Occipital lobe (tissue), 2 donors: ENCODE measurements around the gene SIGLEC15. TPM values are rescaled to one million over a fixed set of nuclear protein-coding genes. Genes with fewer than 3 reads are reported as not detected.
"Not testable (repeated sequence)": the region's sequence is repeated elsewhere in the genome, so short reads cannot be mapped to it uniquely, and the experiment has no call there.

Experiments used
- DNase-seq: peaks from one replicate; lab custom pipeline; 2025; lab: John Stamatoyannopoulos, UW
- total RNA-seq: library from RNA; depleted of rRNA; stranded (reverse); fragments of >200 nt; gene quantifications from one replicate; pipeline ENCODE4 v1.2.3, GENCODE V29; 2014

SIGLEC15 gene
- total RNA-seq, 1 donor from 2014 or later = not detected

DNA sequence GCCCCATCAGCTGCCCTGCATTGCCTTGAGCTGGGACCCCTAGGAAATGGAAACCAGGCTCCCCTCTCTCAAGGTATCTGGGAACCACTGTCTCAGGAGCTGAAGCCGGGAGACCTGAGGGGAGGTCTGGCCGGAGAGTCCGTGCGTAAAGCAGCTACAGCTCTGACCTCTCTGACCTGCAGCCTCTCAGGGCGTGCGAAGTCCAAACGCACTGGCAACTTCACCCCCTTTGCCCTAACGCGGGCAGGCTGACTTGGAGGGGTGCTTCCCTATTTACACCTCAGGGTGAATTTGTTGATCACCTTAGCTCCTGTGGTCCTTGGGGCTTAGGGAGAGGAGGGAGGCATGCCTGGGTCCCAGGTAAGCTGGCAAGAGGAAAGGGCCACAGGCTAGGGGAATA, 17.5 kb downstream of the SIGLEC15 start:
- DNase-seq = no peak

DNA sequence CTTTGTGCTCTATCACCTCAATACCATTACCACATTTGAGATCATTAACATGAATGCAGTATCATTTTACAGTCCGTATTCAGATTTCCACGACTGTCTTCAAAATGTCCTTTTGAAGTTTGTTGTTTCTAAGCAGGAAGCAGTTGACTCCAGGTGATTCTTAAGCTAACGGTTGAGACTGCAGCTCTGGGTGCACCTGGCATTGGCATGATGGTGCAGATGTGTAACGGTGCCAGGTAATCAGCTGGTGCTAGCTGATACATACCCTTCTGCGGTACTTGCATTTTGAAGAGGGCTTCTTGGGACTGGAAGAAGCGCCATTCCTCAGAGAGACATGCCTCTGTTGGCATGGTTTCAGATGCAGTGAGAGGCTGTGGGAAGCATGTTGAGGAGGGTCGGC, 19.5 kb downstream of the SIGLEC15 start:
- no peak for DNase-seq

DNA sequence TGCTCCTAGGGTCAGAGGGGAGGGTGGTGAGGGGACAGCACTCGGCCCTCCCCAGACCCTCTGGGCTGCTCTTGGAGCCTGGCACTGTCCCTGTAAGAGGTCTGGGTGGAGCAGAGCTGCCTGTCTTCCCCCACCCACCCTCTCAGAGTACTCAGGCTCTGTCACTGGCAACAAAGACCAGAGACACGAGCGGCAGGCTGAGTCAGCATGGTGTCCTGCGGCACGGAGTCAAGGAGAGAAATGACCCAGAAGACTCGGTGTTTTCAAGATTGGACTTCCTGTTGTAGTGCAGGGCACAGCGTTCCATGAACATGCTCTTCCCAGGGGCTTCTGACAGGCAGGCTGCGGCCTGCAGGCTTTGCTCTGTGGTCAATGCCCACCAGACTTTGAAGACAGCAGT, 19.9 kb downstream of the SIGLEC15 start:
- DNase-seq = no peak

DNA sequence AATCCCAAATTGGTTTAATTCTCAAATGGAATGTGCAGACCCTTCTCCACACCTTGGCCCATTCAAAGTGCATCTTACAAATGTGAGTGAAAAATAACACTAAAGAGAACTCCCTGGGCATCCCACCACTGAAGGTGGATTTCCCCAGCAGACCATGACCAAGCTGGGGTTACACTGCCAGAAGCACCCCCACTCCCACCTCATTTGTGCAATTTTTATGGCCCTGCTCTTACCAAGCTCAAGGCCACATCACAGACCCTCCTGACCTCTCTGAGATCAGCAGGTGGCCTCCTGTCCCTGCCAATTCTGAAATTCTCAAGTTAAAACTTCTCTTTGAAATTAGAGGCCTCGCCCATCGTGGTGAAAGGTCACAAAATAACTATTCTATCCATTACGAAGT, 21.6 kb downstream of the SIGLEC15 start:
- no peak for DNase-seq

DNA sequence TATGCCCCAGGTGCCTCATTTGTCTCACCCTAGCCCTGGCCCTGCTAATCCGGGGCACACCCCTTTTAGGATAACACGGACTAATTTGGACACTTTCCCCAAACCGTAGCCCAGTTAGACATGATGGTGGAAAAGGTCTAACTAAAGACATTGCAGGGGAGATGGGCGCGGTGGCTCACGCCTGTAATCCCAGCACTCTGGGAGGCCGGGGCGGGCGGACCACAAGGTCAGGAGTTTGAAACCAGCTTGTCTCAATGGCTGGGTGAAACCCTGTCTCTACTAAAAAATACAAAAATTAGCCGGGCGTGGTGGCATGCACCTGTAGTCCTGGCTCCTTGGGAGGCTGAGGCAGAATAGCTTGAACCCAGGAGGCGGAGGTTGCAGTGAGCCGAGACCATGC, 23.2 kb downstream of the SIGLEC15 start:
- not testable (repeated sequence) for DNase-seq

DNA sequence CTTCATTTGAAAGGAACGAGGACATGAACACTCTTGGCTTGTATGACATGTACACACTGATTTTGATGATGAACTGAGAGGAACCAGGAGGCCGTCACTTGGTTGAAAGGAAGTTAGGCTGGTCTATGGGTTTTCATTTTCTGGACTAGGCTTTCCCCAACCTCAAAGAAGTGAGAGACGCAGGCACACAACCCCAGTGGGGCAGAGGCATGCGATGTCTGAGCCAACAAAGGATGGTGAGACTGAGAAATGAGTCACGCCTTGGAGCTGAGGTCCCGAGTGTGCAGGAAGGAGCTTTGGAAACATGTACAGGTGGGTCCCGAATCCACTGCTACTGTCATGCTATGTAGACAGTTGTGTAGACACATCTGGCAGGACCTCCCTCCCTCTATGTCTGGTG, 24.1 kb downstream of the SIGLEC15 start:
- DNase-seq = no peak

DNA sequence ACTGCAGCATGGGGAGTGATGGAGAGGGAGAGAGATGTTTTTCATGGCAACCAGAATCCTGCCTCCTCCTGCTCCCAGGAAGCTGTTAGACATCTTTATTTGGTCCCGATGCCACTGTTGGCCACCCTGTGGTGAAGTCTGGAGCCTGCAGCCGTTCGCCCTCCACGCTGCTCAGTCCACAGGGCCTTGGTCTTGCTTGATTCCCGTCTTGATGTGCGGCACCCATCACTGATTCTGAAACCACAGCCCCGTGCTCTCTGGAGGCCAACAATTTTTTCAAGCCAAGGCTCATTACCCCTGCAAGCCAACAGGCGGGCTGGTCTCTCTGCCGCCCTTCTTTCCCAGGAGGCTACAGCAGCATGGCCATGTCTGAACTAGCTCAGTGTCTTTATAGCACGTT, 24.5 kb downstream of the SIGLEC15 start:
- no peak for DNase-seq

DNA sequence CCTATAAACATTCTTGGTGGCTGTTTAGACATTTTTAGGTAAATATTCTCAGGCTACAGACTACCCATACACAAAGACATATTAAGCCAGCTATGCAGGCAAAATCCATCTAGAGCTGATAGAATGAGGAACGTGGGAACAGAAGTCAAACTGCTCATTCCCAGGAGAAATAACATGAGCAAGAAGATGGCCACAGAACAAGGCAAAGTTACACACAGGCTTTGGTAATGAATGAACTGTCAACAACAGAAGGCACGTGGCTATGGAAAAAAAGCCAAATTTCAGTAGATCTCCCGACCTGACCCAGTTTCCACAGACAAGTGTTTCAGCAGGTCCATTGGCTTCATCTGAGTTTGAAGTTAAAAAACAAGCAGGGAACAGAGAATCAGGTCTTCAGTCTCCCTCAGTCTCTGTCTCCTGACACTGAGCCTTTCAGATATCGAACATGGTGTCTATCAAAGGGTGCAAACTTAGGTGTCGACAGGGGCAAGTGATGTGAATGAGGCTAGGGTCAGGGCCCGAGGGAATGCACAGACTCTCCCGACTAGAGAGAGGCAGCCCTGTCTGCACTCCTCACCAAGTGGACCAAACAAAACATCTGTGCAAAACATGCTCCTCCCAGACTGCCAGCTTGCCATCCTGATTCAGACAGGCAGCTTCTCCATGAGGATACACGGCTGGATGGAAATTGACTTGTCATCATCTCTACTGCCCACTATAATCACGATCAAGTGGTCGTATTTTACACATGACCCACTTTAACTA, 25.9 kb downstream of the SIGLEC15 start:
- no peak for DNase-seq

DNA sequence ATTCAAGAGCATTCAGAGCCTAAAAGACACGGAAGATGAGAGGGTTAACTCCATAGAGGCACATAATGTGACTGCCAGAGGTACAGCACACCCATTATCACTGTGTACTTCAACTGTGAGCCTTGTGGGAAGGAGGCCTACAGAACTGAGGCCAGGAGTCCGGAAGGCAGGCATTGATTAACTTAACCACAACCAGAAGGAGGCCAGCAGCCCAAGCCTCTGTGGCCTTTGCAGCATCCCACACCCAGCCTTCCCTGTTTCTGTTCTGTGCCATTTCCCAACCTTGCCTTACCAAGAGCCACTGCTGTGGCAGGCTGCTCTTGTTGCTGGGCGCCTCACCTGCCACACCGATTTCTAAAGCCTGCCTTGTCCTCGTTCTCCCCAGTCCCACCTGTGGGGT, 27.2 kb downstream of the SIGLEC15 start:
- DNase-seq = no peak

DNA sequence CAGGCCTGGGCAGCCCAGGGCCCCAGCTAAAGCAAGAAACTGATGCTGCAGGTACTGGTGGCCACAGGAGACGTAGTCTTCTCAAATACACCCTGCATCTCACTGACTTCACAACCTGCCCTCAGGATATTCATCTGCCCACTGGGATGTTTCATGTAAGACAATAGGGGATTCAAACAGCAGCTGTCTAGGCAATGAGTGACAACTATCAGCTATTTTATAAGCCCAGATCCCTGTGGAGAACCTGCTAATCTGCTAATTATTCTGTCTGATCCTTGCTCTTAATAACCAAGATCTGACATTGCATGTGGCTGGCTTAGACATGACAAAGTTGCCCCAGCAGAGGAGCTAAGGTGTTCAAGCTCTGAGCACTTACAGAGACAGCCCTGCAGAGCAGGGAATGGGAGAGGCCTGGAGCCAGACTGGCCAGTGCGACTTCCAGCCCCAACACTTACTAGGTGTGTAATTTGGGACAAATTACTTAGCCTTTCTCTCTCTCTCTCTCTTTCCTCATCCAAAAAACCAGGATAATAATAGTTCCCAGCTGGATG, 28.6 kb downstream of the SIGLEC15 start:
- DNase-seq = no peak

DNA sequence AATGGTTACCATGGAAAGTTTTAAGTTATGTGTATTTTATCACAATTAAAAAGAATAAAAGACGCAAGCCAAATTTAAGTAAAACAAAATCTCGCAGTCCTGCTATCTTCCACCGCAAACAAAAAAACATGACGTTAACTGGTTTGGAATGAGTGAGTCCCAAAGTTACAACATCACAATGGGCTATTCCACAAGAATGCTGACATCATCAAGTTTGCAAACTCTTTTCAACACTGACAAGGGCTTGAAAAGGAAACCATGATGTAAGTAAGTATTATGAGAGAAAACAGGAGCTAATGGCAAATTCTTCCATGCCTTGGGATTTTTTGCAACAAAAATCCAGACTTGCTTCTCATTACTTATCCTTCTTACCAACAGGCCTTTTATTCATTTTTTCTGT, 31.1 kb downstream of the SIGLEC15 start:
- no peak for DNase-seq

DNA sequence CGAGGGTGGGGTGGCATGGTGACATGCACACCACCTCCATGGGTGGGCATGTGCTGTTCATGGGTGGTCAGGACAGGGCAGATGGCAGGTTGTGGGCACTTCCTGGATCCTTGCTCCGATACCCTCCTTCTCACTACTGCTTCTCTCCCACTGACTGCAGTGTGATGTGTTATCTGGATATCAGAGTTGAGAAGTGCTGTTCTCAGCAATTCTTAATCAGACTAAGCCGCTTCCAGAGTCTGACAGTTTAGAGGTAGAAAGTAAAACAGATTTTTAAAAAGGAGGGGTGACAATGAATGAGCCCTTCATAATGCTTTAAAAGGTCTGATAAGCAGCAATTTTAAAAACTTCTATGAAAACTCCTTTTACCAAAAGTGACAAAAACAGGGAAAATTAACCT, 33.9 kb downstream of the SIGLEC15 start:
- DNase-seq = no peak

DNA sequence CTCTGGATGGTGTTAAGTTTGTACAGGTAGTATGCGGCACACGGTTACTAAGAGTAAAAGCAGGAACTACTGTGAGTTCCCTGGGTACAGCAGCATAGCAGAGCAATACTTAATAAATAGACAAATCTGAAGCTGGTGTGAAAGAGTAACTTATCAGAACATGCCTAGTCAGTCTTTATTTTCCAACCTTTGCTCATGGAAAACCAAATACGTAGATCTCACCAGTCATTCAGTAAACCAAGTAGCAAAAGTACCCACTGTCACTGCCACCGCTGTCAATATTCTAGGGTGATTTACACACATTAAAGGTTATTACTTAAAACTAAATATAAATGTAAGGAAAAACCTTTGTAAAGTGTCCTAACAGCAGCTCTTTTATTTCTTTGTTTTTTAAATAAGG, 35.0 kb downstream of the SIGLEC15 start:
- DNase-seq = no peak

DNA sequence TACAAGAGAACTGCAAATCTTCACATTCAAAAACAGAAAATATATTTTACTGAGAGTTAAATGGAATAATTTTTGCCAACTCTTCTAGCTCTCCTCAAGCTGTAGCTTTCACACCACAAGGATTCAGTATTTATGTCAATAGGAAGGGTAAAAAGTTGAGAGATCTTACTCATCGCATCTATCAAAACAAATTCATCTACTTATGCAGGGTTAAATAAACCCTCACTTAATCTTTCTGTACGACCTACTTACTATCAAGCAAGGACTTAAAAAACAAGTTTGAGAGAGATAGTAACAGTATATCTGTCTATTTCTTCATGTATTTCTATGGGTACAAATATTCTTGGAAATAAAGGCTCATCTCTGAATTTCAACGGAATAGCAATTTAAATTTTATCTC, 35.5 kb downstream of the SIGLEC15 start:
- DNase-seq = no peak

DNA sequence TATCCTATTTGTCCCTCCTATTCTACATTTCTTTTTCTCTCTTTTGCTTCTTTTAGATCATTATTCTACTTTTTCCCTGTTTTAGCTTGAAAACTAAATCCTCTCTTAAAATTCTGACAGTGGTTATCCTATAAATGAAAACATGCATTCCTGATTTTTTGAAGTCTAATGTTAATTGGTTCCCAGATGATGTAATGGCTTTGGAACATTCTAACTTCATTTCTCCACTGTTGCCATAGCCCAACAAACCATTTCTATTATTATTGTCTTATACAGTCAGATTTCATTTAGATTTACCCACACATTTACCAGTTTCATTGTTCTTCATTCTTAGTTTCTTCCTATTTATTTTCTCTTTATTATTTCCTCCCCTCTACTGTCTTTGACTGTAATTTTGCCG, 36.5 kb downstream of the SIGLEC15 start:
- no peak for DNase-seq

DNA sequence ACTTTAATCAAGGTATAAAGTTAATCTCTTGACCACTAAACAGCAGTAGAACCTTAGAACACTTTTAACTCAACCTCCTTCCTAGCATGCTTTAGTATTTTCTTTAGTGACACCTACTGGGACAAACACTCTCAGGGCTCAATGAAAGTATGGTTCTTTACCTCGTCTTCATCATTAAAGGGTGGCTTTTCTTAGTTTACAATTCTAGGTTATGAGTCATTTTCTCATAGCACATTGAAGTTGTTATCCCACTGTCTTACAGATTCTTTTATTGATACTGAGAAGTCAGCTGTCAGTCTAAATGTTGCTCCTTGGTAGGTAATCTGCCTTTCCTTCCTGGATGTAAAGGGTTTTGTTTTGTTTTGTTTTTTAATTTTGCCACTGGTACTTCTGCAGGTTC, 38.0 kb downstream of the SIGLEC15 start:
- no peak for DNase-seq

DNA sequence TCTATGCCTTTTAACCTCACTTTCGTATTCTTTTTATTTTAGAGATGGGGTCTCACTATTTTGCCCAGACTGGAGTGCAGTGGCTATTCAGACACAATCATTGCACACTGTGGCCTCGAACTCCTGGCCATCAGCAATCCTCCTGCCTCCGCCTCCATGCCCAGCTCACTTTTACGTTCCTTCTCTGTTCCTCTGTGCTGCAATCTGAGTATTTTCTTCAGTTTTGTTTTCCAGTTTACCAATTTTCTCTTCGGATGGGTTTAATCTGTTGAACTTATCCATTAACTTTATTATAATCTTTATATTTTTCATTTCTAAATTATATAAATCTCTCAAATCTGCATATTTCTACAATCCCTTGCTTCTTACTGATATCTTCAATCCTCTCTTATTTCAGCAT, 38.6 kb downstream of the SIGLEC15 start:
- no peak for DNase-seq

DNA sequence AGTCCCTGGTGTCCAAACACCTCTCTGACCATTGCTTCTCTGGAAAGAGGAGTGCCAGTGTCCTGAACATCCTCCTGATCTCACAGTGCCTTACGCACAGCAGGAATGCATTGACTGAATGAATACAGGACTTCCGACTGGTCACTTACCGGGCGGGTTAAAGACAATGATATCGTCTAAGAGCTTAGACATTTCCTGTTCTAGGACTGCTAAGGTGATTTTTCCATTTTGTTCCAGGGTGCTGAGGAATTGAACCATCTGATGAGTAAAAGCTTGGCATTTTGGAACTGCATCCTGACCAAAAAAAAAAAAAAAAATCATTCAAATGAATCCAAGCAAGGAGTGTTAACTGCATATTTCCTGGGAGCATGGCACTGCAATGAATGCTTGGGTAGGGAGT, 40.0 kb downstream of the SIGLEC15 start:
- no peak for DNase-seq

DNA sequence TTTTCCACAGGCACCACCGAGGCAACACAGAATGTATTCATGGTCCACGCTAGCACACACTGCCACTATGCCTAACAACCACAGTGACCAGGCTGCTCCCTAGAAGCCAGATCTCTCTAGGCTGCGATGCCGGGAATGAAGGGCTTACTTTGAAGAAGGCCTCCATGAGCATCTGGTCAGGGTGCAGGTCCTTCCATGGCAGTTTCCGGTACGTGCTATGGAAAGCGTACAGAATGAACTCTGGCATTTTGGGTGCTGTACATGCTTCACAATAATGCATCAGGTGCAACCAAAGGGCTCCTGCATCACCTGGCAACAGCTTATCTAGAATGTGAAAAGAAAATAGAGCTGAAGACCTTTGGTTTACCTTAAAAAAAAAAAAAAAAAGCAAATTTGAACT, 44.9 kb downstream of the SIGLEC15 start:
- DNase-seq = no peak

DNA sequence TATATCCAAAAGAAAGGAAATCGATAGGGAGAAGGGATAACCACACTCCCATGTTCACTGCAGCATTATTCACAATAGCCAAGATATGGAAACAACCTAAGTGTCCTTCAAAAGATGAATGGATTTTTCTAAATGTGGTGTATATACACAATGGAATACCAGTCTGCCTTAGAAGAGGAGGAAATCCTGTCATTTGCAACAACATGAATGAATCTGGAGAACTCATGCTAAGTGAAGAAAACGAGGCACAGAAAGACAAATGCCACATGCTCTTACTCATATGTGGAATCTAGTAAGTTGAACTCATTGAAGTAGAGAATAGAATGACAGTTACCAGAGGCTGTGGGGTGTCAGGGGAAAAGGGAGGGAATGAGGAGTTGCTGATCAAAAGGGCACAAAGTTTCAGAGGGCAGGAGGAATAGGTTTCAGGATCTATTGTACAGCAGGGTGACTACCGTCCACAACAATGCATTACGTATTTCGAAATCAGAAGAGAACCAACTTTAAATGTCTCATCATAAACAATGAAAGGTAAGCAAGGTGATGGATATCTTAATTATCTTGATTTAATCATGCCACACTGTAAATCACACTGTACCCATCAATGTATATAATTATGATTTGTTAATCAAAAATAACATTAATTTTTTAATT, 46.1 kb downstream of the SIGLEC15 start:
- no peak for DNase-seq

DNA sequence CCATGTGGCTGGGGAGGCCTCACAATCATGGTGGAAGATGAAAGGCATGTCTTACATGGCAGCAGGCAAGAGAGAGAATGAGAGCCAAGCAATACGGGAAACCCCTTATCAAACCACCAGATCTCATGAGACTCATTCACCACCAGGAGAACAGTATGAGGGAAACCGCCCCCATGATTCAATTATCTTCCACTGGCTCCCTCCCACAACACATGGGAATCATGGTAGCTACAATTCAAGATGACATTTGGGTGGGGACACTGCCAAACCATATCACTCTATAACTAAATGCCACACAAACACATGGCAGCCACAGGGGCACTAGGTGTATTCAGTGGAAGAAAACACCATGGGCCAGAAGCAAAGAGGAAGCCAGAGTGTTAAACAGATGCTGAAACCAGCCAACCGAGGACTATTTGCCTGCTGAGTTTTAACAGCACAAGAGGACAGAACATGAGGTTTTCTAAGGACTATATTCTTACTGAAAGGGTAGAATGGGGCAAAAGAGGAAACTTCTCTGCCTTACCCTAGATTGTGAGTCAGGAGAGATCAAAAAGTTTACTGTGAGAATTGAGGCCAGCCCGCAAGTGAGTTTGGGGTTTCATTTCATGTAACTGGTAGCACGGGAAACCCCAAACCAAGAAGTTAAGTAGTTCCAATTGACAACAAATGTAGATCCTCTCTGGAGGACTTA, 49.2 kb downstream of the SIGLEC15 start:
- DNase-seq = no peak

DNA sequence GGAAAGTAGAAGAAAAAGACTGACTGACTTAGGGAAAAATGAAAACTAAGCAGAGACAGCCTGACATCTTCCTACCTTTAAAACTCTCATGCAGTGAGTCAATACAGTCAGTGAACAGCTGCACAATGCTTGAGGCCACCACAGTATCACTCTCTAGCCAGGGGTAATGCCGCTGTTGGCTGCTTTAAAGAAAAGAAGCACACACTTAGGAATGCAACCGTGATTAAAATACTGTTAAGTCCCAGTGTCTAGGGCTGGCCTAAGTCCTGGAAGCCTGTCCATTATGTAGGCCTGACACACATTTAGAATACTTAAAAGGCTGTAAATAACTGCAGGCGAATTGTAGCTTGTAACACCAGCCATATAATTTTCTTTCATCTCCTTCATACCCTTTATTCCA, 50.7 kb downstream of the SIGLEC15 start:
- no peak for DNase-seq

DNA sequence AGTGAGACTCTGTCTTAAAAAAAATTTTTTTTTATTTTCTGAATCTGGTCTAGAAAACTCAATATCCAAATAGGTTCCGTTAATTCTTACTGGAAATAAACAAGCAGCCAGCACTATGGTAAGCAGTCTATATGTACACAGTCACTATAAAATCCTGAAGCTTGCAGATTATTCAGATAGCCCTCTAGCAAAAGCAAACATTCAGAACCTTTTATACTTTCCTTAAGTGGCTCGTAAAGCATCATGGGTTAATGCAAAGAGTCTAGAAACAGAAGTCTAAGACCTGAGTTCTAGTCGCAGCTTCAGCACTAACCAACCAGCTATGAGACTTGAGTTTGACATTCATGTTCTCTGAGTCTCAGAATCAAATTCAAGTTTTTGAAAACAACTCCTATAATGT, 51.9 kb downstream of the SIGLEC15 start:
- no peak for DNase-seq
